SIG-M5 treated with dmso at 0.1 percent for 504 hours (cell line): ENCODE data around the gene PTPRT.
"Not testable (repeated sequence)": the region's sequence is repeated elsewhere in the genome, so short reads cannot be mapped to it uniquely, and the experiment has no call there.

Experiments used
- DNase-seq: peaks from one replicate; lab custom pipeline; 2025; ENCODE audit not compliant: unreplicated experiment; lab: John Stamatoyannopoulos, UW

PTPRT gene

GRCh38 chr20:42920776-42921175 is 268.9 kb downstream of the PTPRT start:
- no peak for DNase-seq

GRCh38 chr20:42919316-42919715 is 270.4 kb downstream of the PTPRT start:
- DNase-seq, result no peak

GRCh38 chr20:42915081-42915480 is 274.6 kb downstream of the PTPRT start:
- no peak for DNase-seq

- no peak for DNase-seq
Observed at GRCh38 chr20:42914302-42914701, 275.4 kb downstream of the PTPRT start.

- DNase-seq, result not testable (repeated sequence)
Observed at GRCh38 chr20:42910808-42911207, 278.9 kb downstream of the PTPRT start.

- DNase-seq, result no peak
Observed at GRCh38 chr20:42907730-42908129, 282.0 kb downstream of the PTPRT start.

GRCh38 chr20:42906120-42906519 is 283.6 kb downstream of the PTPRT start:
- DNase-seq, result no peak

- no peak for DNase-seq
Observed at GRCh38 chr20:42902509-42902908, 287.2 kb downstream of the PTPRT start.

GRCh38 chr20:42901689-42902440 is 287.8 kb downstream of the PTPRT start:
- no peak for DNase-seq

GRCh38 chr20:42900764-42901163 is 288.9 kb downstream of the PTPRT start:
- DNase-seq, result not testable (repeated sequence)

- DNase-seq, result no peak
Observed at GRCh38 chr20:42895020-42895419, 294.7 kb downstream of the PTPRT start.

- no peak for DNase-seq
Observed at GRCh38 chr20:42894483-42894882, 295.2 kb downstream of the PTPRT start.

GRCh38 chr20:42889517-42889916 is 300.2 kb downstream of the PTPRT start:
- no peak for DNase-seq

- no peak for DNase-seq
Observed at GRCh38 chr20:42887281-42887680, 302.4 kb downstream of the PTPRT start.

GRCh38 chr20:42886801-42887200 is 302.9 kb downstream of the PTPRT start:
- DNase-seq, result no peak

GRCh38 chr20:42886046-42886445 is 303.7 kb downstream of the PTPRT start:
- no peak for DNase-seq

GRCh38 chr20:42875581-42875980 is 314.1 kb downstream of the PTPRT start:
- no peak for DNase-seq

GRCh38 chr20:42873259-42873658 is 316.4 kb downstream of the PTPRT start:
- DNase-seq, result no peak

- DNase-seq, result no peak
Observed at GRCh38 chr20:42864116-42864515, 325.6 kb downstream of the PTPRT start.

- no peak for DNase-seq
Observed at GRCh38 chr20:42862446-42862845, 327.3 kb downstream of the PTPRT start.

GRCh38 chr20:42857446-42857845 is 332.3 kb downstream of the PTPRT start:
- DNase-seq, result no peak

GRCh38 chr20:42855896-42856295 is 333.8 kb downstream of the PTPRT start:
- DNase-seq, result no peak

- no peak for DNase-seq
Observed at GRCh38 chr20:42852691-42853090, 337.0 kb downstream of the PTPRT start.
